Activated CD4-positive, alpha-beta T cell treated with anti-CD3 and anti-CD28 coated beads for 36 hours (primary cell): ENCODE measurements around the gene SLC9C1. TPM values are rescaled to one million over a fixed set of nuclear protein-coding genes. Genes with fewer than 3 reads are reported as not detected.
"Not testable (repeated sequence)": the region's sequence is repeated elsewhere in the genome, so short reads cannot be mapped to it uniquely, and the experiment has no call there.

Experiments
- ATAC-seq: fragments of 200-7000 bp; cut with Tn5 transposase; one replicate; pipeline ENCODE4 v1.10.0; 2021; ENCODE audit warnings: mild to moderate bottlenecking, moderate library complexity
- CTCF ChIA-PET: fragments of 350-600 bp; sonication (Branson Sonifier 250); formaldehyde crosslinking; loops from one replicate; lab custom pipeline; 2021; ENCODE audit warnings: antibody characterized with exemption; lab: Charles Lee
- POLR2A ChIA-PET: fragments of 350-600 bp; sonication (Branson Sonifier 250); formaldehyde crosslinking; loops from one replicate; lab custom pipeline; 2021; ENCODE audit warnings: antibody characterized with exemption, inconsistent platforms; lab: Charles Lee
- DNase-seq: peaks from one replicate; pipeline ENCODE4 v3.0.0-alpha.2; 2020
- H3K27ac Mint-ChIP-seq: one replicate; pipeline ENCODE4 v1.8.0; 2021; ENCODE audit warnings: mixed read lengths
- H3K27me3 Mint-ChIP-seq: one replicate; pipeline ENCODE4 v1.8.0; 2021; ENCODE audit warnings: mixed read lengths
- H3K36me3 Mint-ChIP-seq: one replicate; pipeline ENCODE4 v1.8.0; 2021; ENCODE audit warnings: low read depth, mixed read lengths
- H3K4me1 Mint-ChIP-seq: one replicate; pipeline ENCODE4 v1.8.0; 2021; ENCODE audit warnings: mixed read lengths
- H3K4me3 Mint-ChIP-seq: one replicate; pipeline ENCODE4 v1.8.0; 2021; ENCODE audit warnings: mild to moderate bottlenecking, moderate library complexity, mixed read lengths
- H3K9me3 Mint-ChIP-seq: one replicate; pipeline ENCODE4 v1.8.0; 2021; ENCODE audit warnings: low read depth, mixed read lengths
- intact Hi-C, 2 experiments: fragments of 100-400 bp; cut with DNase I in 1 of 2; cut with micrococcal nuclease in 1 of 2; formaldehyde crosslinking; loops; one replicate each; pipeline versions ENCODE4 v1.14.2 to v1.15.1; 2022 to 2024; cut with DNase I, micrococcal nuclease
- total RNA-seq, 2 experiments: library from RNA; stranded (reverse); gene quantifications; one replicate each; pipeline ENCODE4 v1.2.3, GENCODE V29; 2021

SLC9C1 gene
- total RNA-seq, 2 experiments from 2014 or later, result not detected

- Mint-ChIP-seq H3K27ac (no peak overlapping the region), H3K9me3 (peaks cover 6% of the 10 kb centered on the region), H3K4me1 (peaks cover 2% of the 10 kb centered on the region), H3K36me3 (peaks cover 3% of the 10 kb centered on the region), H3K27me3 (peaks cover 1% of the 10 kb centered on the region), H3K4me3 (no peak overlapping the region)
- no peak for ATAC-seq
- intact Hi-C loops, result no loop called here
- CTCF ChIA-PET, result interaction anchor here (0.9 kb wide), 1 partner anchor 106 kb away, joined by 3 read pairs; no protein-coding TSS in a partner anchor
- POLR2A ChIA-PET, result no interaction called here
- no peak for DNase-seq
Observed at GRCh38 chr3:112187300-112187699, 106.7 kb downstream of the SLC9C1 start.

DNA sequence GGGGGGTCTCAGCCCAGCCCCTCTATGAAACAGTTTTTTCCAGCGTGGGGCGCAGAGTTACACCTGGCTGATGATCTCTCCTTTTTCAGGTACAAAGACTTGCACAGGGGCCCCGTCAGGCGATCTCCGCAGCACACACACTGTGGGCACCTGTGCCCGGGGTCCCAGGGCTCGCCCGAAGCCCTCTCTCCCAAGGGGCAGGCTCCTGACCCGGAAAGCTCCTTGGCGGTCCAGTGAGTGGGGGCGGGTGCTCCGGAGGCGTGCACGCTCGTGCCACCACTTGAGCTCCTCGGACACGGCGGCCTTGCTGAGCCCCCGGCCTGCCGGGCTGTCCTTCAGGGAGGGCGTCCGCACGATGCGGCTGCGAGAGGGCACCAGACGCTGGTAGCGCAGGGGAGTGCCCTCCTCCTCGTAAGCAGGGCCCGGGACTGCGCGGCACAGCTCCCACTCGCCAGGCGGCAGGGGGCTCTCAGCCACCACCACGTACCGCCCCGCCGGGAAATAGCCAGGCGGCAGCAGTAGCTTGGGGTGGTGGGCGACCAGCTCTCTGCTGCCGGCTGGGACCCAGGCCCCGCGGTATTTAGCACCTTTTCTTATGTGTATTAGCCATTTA, 108.5 kb downstream of the SLC9C1 start:
- H3K27ac Mint-ChIP-seq, CTCF ChIA-PET, H3K36me3 Mint-ChIP-seq, intact Hi-C loops, POLR2A ChIA-PET, H3K9me3 Mint-ChIP-seq, H3K27me3 Mint-ChIP-seq, H3K4me1 Mint-ChIP-seq, ATAC-seq, DNase-seq, H3K4me3 Mint-ChIP-seq: not testable (repeated sequence)

GRCh38 chr3:112175646-112176045, 118.4 kb downstream of the SLC9C1 start:
- Mint-ChIP-seq H3K27me3 (peaks cover 2% of the 10 kb centered on the region), H3K4me3 (no peak overlapping the region), H3K9me3 (no peaks in the 10 kb centered on the region), H3K27ac (no peak overlapping the region), H3K4me1 (no peaks in the 10 kb centered on the region), H3K36me3 (no peaks in the 10 kb centered on the region)
- intact Hi-C loops, result no loop called here
- ChIA-PET POLR2A (no interaction called here), CTCF (interaction anchor here (0.6 to 1.3 kb wide), 3 partner anchors 54 to 415 kb away, joined by 3 read pairs; no protein-coding TSS in a partner anchor)
- ATAC-seq, result no peak
- no peak for DNase-seq

- no peak overlapping the region for H3K27ac Mint-ChIP-seq
- no peak for DNase-seq
- CTCF ChIA-PET, result interaction anchor here (0.6 to 0.9 kb wide), 2 partner anchors 64 to 416 kb away, joined by 3 read pairs; no protein-coding TSS in a partner anchor
- intact Hi-C loops, result no loop called here
- ATAC-seq, result no peak
- no peaks in the 10 kb centered on the region for H3K4me1 Mint-ChIP-seq
- no peak overlapping the region for H3K4me3 Mint-ChIP-seq
- POLR2A ChIA-PET, result no interaction called here
- H3K9me3 Mint-ChIP-seq, result no peaks in the 10 kb centered on the region
- H3K36me3 Mint-ChIP-seq, result no peaks in the 10 kb centered on the region
- H3K27me3 Mint-ChIP-seq, result peaks cover 2% of the 10 kb centered on the region
Observed at GRCh38 chr3:112175037-112175436, 119.0 kb downstream of the SLC9C1 start.

GRCh38 chr3:112171144-112171543, 122.9 kb downstream of the SLC9C1 start:
- POLR2A ChIA-PET, result no interaction called here
- H3K36me3 Mint-ChIP-seq, result peaks cover 2% of the 10 kb centered on the region
- CTCF ChIA-PET, result interaction anchor here (0.6 kb wide), 1 partner anchor 97 kb away, joined by 3 read pairs; no protein-coding TSS in a partner anchor
- H3K27me3 Mint-ChIP-seq, result no peaks in the 10 kb centered on the region
- intact Hi-C loops, result no loop called here
- peaks cover 2% of the 10 kb centered on the region for H3K9me3 Mint-ChIP-seq
- H3K4me1 Mint-ChIP-seq, result no peaks in the 10 kb centered on the region
- DNase-seq, result no peak
- no peak overlapping the region for H3K27ac Mint-ChIP-seq
- H3K4me3 Mint-ChIP-seq, result no peak overlapping the region
- no peak for ATAC-seq

DNA sequence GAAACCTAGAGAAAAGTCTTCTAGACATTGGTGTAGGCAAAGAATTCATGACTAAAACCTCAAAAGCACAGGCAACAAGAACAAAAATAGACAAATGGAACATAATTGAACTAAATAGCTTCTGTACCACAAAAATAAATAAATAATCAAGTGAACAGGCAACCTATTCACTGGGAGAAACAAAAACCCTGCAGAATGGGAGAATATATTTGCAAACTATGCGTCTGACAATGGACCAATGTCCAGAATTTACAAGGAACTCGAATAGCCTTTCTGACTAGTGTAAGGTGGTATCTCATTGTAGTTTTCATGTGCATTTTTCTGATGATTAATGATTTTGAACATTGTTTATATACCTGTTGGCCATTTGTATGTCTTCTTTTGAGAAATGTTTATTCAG, 124.0 kb downstream of the SLC9C1 start:
- DNase-seq (no peak), ATAC-seq (no peak)
- Mint-ChIP-seq H3K4me3 (no peak overlapping the region), H3K9me3 (peaks cover 2% of the 10 kb centered on the region), H3K4me1 (no peaks in the 10 kb centered on the region), H3K27ac (no peak overlapping the region), H3K27me3 (no peaks in the 10 kb centered on the region), H3K36me3 (peaks cover 5% of the 10 kb centered on the region)
- ChIA-PET CTCF (interaction anchor here (0.5 kb wide), 1 partner anchor 137 kb away, joined by 3 read pairs; no protein-coding TSS in a partner anchor), POLR2A (no interaction called here)
- intact Hi-C loops, result no loop called here

- ChIA-PET POLR2A (no interaction called here), CTCF (interaction anchor here (0.7 kb wide), 1 partner anchor 189 kb away, joined by 3 read pairs; the partner anchor contains the start of gene ABHD10)
- Mint-ChIP-seq H3K27ac (no peak overlapping the region), H3K9me3 (peaks cover 9% of the 10 kb centered on the region), H3K4me1 (no peaks in the 10 kb centered on the region), H3K27me3 (no peaks in the 10 kb centered on the region), H3K4me3 (no peak overlapping the region), H3K36me3 (peaks cover 8% of the 10 kb centered on the region)
- DNase-seq (no peak), ATAC-seq (no peak)
- intact Hi-C loops, result no loop called here
Observed at GRCh38 chr3:112167758-112168157, 126.3 kb downstream of the SLC9C1 start.

DNA sequence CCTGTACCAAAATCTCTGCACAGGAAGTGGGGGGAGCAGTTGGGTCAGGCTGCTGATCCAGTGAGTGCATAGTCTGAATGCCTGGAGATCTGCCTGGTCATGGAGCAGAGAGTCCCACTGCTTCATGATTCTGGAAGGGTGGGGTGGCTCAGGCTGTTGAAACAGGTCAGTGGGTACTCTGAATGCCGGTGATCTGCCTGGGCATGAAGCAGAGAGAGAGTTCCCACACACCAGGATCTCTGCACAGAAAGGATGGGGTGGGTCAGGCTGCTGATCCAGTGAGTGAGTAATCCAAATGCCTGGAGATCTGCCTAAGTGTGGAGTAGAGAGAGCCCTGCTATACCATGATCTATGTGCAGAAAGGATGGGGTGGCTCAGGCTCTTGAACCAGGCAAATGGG, 144.9 kb downstream of the SLC9C1 start:
- peaks cover under 1% of the 10 kb centered on the region for H3K4me1 Mint-ChIP-seq
- peaks cover 10% of the 10 kb centered on the region for H3K36me3 Mint-ChIP-seq
- DNase-seq (no peak), ATAC-seq (no peak)
- H3K27me3 Mint-ChIP-seq, result no peaks in the 10 kb centered on the region
- intact Hi-C loops, result loop anchor here in 1 of 2 experiments (10.0 kb wide), 1 partner anchor 46 kb away; no protein-coding TSS in a partner anchor
- no peak overlapping the region for H3K27ac Mint-ChIP-seq
- CTCF ChIA-PET, result interaction anchor here (0.7 kb wide), 1 partner anchor 38 kb away, joined by 3 read pairs; no protein-coding TSS in a partner anchor
- H3K9me3 Mint-ChIP-seq, result peaks cover 32% of the 10 kb centered on the region
- POLR2A ChIA-PET, result no interaction called here
- H3K4me3 Mint-ChIP-seq, result no peak overlapping the region

DNA sequence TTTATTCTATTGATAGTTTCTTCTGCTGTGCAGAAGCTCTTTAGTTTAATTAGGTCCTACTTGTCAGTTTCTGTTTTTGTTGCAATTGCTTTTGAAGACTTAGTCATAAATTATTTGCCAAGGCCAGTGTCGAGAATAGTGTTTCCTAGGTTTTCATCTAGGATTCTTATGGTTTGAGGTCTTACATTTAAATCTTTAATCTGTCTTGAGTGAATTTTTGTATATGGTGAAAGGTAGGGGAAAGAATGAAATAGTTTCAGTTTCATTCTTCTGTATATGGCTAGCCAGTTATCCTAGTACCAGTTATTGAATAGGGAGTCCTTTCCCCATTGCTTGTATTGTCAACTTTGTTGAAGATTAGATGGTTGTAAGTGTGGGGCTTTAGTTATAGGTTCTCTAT, 150.3 kb downstream of the SLC9C1 start:
- intact Hi-C loops, result loop anchor here (1.0 to 10.0 kb wide), 2 partner anchors 10 to 51 kb away; partner anchors contain the start of gene GCSAM (in 1 of the 2)
- peaks cover 26% of the 10 kb centered on the region for H3K4me1 Mint-ChIP-seq
- ChIA-PET CTCF (interaction anchor here (0.7 kb wide), 1 partner anchor 245 kb away, joined by 3 read pairs; no protein-coding TSS in a partner anchor), POLR2A (interaction anchor here (0.7 kb wide), 1 partner anchor 130 kb away, joined by 3 read pairs; no protein-coding TSS in a partner anchor)
- peak overlapping the region; percentile 6 for H3K4me3 Mint-ChIP-seq
- ATAC-seq (peak; percentile 60), DNase-seq (no peak)
- peaks cover 24% of the 10 kb centered on the region for H3K9me3 Mint-ChIP-seq
- peaks cover 10% of the 10 kb centered on the region for H3K36me3 Mint-ChIP-seq
- no peaks in the 10 kb centered on the region for H3K27me3 Mint-ChIP-seq
- H3K27ac Mint-ChIP-seq, result peak overlapping the region; percentile 64

GRCh38 chr3:112143251-112143650, 150.8 kb downstream of the SLC9C1 start:
- peaks cover 10% of the 10 kb centered on the region for H3K36me3 Mint-ChIP-seq
- ATAC-seq (peak; percentile 90), DNase-seq (no peak)
- ChIA-PET CTCF (no interaction called here), POLR2A (interaction anchor here (0.7 kb wide), 1 partner anchor 129 kb away, joined by 3 read pairs; no protein-coding TSS in a partner anchor)
- H3K4me1 Mint-ChIP-seq, result peaks cover 26% of the 10 kb centered on the region
- peak overlapping the region; percentile 64 for H3K27ac Mint-ChIP-seq
- H3K4me3 Mint-ChIP-seq, result peak overlapping the region; percentile 6
- H3K27me3 Mint-ChIP-seq, result no peaks in the 10 kb centered on the region
- peaks cover 24% of the 10 kb centered on the region for H3K9me3 Mint-ChIP-seq
- intact Hi-C loops, result loop anchor here (1.0 to 10.0 kb wide), 2 partner anchors 10 to 52 kb away; partner anchors contain the start of gene GCSAM (in 1 of the 2)

GRCh38 chr3:112141293-112141692, 152.7 kb downstream of the SLC9C1 start:
- DNase-seq (no peak), ATAC-seq (no peak)
- no peaks in the 10 kb centered on the region for H3K27me3 Mint-ChIP-seq
- H3K9me3 Mint-ChIP-seq, result peaks cover 11% of the 10 kb centered on the region
- peaks cover 8% of the 10 kb centered on the region for H3K36me3 Mint-ChIP-seq
- POLR2A ChIA-PET, result no interaction called here
- H3K4me3 Mint-ChIP-seq, result no peak overlapping the region
- CTCF ChIA-PET, result interaction anchor here (3.7 kb wide), 1 partner anchor 31 kb away, joined by 26 read pairs; no protein-coding TSS in a partner anchor
- H3K4me1 Mint-ChIP-seq, result peaks cover 36% of the 10 kb centered on the region
- intact Hi-C loops, result loop anchor here in 1 of 2 experiments (10.0 kb wide), 1 partner anchor 54 kb away; no protein-coding TSS in a partner anchor
- H3K27ac Mint-ChIP-seq, result no peak overlapping the region
